ENCODE measurements around the gene BOD1L2.

BOD1L2 gene

DNA sequence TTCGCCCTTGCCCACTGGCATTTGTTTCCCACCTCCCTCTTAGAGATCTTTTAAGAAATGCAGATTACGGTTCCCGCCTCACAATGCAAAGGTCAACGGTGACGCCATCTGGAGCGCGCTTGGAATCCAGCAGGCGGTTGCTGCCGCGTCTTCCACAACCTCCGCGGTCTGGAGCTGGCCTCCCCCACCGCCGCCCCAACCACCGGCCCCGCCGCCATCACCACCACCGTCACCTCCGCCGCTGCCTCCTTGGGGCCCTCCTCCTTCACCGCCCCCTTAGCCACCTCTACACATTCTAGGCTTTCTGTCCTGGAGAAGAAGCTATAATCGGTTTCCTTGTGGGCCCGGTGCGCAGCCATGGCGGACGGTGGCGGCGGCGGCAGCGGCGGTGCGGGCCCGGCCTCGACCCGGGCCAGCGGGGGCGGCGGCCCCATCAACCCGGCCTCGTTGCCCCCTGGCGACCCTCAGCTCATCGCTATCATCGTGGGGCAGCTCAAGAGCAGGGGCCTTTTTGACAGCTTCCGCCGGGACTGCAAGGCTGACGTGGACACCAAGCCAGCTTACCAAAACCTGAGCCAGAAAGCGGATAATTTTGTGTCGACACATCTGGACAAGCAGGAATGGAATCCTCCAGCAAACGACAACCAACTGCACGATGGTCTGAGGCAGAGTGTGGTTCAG is at the start of gene BOD1L2:
Gene BOD1L2, plus strand, starts transcription at position 132 of the 681 bp plus-strand sequence. Its CDS starts 226 bp downstream, at position 358.
- no peak for FAIRE-seq

DNA sequence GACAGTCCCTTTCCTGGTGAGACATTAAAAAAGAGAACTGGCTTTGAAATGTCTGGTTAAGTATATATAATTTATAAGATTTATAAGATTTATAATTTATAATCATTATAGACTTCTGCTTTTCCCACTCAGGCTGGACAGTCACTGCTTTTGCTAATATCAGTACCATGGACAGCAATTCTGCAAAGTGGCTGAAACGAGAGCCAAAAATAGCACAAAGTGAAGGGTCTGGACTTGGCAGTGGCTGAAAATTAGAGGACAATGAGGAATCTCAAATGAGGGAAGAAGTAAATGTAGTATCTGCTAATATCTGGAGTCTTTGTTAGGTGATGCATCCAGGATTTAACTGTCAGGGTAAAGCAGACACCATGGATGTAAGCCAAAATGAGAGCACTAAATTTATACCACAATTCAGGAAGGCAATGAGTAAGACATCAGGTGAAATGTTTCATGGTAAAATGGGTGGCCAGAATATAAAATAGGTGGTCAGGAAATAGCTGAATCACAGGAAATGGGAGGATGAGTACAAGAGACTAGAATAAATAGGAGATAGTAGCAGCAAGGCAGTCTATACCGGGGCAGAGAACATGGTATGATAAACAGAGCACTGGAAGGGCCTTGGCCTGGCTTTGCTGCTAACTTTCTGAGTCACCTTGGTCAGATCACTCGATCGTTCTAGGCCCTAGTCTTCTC is 39.6 kb upstream of the BOD1L2 start:
- FAIRE-seq: no peak

DNA sequence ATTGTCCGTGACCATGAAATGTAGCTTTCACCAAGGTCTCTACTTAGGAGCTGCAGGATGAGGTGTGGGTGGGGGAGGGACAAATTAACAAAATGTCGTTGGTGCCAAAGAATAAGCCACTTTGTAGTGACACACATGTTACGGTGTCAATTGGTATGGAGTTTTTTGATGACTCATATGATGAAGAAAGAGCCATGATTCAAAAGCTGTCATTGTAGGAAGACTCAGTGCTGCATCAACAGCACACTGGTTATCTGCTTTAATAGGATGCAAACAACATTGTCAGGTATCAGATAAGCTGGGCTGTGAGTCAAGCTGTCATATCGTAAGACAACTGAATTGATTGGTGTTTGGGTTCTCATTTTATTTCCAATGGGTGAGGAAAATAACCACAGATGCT is 36.6 kb upstream of the BOD1L2 start:
- FAIRE-seq: no peak

DNA sequence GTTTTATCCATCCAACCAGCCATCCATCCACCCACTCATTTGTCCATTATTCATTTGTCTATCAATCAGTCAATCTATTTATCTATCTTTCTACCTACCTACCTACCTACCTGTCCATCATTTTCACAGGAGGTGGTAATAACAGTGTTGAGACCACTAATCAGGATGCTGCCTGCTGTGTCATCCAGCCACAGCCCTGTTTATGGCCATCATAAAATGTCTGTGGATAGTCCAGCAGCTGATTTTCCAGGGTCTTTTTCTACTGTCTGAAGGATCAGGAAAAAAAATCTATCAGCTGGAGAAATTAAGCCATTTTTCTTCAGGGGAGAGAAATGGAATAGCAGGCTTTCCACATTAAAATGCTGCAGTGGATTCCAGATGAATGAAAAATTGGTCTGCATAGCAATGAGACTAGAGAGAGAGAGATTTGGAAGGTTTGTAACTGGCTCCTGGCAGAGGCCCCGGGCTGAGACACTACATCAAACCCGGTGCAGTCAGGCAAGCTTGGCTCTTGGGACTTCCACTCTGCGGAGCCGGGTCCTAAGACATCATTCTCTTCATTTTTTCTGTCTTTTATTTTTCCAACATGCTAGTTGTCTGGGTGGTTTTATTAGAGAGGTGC is 33.0 kb upstream of the BOD1L2 start:
- no peak for FAIRE-seq

DNA sequence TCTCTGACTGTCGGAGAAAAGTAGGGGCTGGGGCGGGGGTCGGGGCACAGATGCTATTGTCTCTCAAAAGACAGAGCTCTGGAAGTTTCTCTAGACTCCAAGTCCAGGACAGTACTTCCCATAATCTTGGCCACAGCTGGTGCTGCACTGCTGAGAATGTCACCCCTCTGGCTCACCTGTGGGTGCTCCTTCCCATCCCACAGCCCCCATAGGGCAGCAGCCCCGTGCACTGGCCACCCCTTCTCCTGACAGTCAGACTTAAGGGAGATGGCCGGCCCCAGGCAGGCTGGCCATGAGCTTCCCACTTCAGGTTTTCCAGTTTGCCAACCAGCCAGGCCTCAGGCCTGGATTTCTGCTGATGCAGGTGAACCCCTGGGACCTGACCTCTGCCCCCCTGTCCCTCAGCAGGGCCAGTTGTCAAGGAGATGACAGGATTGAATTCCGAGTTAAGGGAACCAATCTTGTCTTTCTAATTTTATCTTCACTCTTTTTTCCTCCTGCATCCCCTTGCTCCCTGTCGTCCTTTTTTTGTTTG is 30.2 kb upstream of the BOD1L2 start:
- no peak for FAIRE-seq

DNA sequence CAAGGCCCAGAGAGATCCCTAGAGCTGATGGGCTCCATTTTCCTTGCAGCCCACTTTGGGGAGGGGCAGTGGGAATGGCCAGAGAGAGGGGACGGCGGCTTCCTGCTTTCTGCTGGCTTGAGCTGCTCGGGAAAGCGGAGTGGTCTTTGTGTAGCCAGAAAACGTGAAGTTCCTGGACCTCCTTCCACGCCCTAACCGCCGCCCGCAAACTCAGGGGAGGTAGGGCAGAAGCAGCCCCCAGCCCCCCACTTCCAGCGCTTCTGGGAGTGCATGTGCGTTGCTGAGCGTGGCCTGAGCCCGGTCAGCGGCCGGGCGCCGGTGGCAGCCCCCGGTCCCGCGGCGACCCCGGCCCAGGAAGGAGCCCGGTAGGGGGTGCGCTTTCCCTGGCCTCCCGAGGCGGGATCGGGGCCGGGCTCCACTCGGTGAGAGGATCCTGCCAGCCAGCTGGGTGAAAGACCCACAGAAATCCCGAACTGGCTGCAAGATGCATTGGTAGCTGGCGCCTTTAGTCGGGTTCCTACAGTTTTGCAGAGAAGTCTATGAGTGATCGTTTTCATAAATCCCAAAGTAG is 25.3 kb upstream of the BOD1L2 start:
- no peak for FAIRE-seq

DNA sequence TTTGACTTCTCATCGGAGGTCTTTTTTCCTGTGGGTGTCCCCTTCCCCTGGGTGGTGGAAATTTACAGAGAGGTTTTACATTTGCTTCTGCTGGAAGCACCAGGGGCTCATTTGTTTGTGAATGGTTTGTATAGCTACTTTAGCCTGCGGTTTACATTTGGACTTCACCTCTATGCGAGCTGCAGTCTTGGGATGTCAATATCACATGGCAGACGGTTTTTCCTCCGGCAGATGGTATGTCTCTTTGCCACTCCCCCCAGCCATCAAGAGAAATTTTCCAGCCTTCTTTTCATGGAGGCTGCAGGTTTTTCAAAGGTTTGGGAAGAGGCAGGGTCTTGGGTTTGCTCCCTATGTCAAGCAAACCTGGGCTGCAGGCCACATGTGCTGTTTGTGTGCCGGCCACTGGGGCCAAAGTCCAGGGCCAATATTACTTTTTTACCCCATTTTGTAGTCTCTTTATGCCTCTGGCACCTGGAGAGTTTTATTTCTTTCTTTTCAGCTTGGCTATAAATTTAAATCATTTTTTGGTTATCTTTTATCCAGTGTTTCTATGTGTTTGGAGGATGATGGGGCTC is 23.9 kb upstream of the BOD1L2 start:
- FAIRE-seq: no peak

DNA sequence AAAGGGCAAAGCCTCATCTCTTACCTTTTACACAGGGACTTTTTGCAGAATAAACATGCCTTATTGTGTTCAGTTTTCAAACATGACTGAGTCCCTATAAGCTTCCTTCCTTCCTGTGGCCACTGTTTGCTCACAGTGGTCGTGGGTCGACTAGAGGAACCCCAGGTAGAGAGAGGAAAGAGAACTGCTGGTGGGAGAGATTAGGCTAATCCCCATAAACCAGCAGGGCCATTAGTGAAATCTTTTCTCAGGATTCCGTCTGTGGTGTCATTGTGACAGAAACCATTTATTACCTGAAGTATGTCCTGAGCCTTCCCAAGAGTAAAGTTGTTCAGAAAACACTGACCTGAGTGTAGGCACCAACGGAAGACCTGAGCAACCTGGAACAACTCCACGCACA is 21.3 kb upstream of the BOD1L2 start:
- FAIRE-seq: no peak

DNA sequence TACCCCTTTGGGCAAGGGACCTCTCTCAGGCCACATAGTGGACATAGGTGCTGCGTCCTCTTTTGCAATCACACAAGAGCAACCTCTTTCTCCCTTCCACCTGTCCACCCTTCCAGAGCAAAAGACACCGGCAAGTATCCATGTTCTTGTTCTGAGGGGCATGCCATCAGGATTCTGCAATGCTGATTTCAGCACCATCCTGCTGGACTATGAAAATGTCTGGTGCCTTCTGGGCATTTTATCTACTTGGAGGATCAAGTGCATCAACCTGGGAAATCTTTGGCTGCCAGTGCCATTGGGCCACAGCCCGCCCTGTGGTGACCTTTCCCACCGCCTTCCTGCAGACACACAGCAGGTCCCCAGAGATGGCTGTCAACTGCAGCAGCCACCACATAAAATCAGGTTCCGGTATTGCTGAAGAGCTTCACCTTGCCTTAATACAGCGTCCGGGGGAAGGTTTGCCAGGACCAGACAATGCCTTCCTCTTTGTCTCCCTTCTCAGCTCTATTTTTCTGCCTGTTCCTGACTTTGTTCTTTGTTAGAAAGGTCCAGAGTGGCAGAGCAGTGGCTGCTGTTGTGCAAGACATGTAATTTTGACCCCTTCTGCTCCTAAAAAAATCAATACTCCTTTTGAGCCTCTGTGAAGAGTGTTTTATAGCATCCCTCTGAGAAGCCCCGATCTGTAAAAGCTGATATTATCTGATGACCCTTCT is 18.5 kb upstream of the BOD1L2 start:
- FAIRE-seq: no peak

DNA sequence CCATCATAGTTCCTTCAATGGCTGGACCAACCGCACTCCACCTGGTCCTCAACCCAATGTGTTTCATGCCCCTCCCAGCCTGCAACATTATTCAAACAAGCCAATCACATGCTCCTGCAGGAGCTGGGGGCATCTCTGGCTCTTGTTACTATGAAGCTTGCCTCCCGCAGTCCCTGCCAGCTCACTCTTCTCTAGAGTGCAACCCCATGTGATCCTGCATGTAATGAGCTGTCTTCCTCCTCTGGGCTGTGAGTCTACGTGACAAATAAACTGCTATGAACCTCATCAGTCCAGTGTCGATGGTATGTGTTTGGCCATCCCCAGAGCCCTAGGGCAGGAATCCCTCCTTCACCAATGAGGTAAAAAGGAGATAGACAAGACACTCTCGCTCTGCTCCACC is 15.8 kb upstream of the BOD1L2 start:
- no peak for FAIRE-seq

DNA sequence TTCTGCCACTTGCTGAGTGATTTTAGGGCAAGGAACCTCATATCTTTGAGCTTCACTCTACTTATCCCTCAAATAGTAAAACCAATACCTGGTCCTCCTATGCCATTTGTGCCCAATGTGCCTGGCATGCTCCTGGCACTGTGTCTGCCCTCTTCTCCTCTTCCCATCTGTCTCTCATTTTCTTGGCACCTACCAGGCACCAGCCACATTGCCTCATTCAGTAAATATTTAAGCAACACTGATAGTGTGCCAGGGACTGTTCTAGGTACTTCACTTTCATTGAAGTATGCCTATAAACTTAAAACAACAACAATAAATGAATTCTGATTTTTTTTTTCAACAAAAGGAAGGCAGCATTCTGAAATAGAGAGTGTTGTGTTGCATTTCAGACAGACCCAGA is 15.1 kb upstream of the BOD1L2 start:
- no peak for FAIRE-seq

DNA sequence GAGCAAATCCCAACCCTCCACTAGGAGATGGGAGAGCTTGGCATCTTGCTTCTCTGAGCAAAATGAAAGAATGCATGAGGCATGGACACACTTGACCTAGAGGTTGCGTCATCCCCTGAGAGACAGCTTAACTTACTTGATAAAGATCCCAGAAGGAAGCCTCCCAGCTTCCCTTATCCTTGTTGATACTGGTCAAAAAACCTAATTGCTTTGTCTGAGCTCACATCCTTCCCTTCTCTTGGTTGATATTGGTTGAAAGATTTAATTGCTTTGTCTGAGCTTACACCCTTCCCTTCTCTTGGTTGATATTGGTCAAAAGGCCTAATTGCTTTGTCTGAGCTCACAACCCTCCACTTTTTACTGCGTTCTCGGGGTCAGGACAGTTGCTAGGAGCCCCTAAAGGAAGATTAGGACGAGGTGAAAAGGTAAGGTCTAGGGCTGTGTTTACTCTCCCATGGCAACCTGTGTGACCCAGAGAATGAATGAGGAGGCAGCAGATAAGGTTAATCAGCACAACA is 12.2 kb upstream of the BOD1L2 start:
- FAIRE-seq: no peak

DNA sequence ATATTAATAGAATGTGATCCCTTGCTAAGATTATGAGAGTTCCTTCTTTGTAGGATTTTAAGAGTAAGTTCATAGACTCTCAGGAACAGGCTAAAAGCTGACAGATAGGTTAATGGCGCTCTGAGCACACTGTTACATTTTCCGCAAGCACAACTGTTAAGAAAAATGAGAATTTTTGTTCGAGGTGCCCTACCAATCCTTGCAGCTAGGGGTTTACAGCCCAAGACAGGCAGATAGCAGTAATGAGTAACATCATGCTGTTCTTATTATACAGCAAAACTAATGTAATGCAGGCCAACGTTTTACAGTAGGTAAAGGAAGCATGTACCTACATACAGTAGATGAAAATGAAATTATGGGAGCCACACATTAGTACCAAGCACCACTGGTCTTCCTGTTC is 11.2 kb upstream of the BOD1L2 start:
- no peak for FAIRE-seq

DNA sequence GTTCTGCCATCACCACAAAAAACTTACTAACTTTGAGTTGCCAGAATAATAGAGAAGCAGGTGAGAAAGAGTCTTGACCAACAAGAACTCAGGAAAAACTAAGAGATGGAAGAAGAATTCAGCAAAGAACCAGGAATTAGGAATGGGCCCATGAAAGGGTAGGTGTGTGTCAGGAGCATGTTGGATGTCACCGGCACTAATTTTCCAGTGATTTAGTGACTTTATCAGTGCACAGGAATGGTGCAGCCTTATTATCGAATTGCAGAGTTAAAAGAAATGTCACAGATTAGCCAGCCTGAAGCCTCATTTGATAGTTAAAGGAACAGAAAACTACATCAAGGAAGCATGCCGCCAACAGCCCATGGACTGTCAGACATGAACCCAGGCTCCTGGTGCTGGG is 9.0 kb upstream of the BOD1L2 start:
- FAIRE-seq: no peak

DNA sequence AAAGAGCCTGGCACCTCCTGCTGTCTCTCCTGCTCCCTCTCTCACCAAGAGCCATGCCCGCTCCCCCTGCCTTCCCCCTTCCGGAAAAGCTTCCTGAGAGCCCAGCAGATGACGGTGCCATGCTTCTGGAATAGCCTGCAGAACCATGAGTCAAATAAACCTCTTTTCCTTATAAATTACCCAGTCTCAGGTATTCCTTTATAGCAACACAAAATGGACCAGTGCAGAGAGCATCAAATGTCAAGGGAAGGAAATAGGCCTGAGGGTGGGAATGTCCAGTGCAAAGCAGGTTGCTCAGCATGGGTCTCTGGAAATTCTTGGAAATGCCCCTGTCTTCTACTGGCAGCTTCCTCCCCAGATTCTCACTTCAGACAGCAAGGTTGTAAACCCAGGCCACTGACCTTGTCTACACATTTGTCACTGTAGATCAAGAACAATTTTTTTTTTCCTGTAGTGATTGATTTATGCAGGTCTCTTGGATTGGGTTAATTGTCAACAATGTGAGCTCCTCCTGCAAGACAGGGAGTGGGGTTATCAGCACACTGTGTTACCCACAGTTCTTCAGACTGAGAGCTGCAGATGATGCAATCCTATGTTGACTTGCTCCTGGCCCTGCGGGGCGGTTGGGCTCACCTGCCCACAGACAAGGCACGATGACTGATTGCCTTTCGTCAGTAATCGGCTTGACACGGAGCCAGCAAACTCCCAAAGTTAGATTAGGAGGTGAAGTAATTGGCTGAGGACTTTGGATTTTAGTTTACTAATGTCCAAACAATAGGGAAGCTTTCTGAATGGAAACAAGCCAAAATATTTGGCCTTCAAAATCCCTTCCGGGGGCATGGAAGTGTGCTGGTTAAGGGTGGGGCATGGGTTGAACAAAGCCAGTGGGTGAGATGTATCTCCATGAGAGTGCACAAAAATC is 5.4 kb upstream of the BOD1L2 start:
- FAIRE-seq: no peak

DNA sequence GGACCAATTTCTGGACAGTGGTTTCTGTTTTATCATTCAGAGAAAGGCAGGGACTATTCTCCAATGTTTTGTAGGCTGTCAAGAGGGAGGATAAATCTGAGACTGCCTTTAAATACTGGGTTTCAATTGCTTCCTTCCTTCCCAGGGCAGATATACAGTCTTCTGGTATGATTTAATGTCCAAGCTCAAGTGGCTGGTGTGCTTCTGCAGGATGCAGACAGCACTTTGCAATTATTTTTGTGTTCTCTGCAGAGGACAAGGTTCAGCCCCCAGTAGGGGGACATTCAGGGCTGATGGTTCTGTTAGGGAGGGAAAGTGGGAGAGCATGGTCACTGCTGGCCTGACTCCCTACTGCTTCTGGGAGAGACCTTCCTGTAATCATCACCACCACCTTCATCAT is 4.6 kb upstream of the BOD1L2 start:
- FAIRE-seq: no peak

DNA sequence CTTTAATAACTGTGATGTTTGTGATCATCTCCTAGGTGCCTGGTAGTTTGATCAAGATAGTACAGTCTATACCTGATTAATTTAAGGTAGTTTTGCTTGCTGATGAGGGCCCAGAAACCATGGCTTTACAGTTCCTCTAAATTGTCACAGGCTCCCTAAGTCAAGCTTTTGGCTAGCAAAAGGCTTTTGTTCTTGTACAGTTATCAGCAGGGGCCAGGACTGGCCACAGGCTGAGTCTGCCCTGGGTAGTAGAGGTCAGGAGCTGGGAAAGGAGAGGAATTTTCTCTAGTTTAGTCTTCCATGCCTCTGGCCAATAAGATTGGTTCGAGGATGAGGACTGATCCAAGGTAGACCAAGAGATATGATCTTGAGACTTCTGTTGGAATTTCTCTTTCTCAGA is 3.6 kb upstream of the BOD1L2 start:
- no peak for FAIRE-seq

DNA sequence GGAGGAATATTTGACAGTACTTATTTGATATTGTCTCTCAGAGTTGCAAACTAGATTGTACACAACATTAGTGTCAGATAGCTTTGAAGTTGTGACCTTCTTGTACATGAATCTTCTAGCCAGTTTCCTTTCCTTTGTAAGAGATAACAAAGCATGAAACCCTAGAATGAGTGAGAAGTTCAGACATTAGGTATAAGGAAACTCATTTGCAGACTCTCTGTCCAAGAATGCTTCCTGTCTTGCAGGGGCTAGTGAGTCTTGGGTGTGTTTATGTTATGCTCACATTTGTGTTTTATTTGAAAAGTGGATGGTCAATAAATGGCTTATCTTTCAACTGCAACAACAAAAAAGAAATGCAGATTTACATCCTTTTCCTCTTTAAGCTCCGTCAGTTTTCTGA is 1.4 kb downstream of the BOD1L2 start:
- no peak for FAIRE-seq

DNA sequence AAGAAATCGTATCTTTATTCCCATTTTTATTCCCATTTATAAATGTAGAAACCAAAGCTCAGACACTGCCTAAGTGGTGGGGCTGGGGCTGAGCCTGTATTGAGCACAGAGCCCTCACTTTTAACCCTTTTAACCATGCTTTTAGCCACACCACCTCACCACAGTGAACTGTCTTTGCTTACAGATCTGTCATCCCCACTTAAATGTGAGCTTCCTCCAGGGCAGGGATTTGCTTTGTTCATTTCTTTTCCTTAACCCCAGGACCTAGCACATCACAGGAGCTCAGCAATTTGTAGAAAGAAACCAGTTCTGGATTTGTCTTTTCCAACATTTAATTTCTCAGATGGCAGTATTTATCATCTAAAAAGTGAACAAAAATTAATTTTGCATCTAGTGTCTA is 2.2 kb downstream of the BOD1L2 start:
- no peak for FAIRE-seq

DNA sequence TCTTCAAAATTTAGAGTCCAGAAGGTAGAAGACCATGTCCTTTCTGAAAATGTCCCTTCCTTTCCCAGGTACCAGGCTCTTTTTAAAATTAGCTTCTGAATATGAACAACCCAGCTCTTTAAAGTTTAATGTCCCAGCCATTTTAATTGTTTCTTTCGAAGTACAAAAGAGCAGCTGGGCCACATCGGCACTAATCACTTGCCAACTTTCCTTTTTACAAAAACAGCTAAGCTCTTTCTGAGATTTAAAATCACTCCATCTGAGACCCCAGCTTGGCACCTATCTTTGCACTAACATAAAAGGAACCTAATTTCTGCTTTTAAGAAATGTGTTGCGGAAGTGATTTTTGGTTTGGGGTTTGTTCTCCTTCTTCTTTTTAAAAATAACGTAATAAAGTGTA is 2.6 kb downstream of the BOD1L2 start:
- FAIRE-seq: no peak

DNA sequence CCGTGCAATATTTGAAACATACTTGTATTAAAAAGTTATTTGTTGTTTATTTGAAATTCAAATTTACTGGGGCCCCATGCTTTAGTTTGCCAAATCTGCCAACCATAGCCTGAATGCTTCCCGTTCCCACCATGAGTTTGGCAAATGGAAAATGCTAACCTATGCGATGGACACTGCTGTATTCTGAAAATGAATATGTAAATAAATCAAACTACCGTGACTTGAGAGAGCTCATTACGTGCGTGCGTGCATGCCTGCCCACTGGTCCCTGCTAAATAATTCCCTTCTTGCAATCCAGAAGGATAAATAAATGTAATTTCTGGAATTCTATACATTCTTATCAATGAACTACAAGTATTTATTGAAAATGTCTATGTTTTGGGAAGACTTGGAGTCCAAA is 3.2 kb downstream of the BOD1L2 start:
- no peak for FAIRE-seq
